ENCODE results near the gene TEX101.
"Not testable (repeated sequence)": the region's sequence is repeated elsewhere in the genome, so short reads cannot be mapped to it uniquely, and the experiment has no call there.

TEX101 gene

GRCh38 chr19:43414554-43414953, at the start of gene TEX101:
TEX101 (plus strand) TSS chr19:43414890; CDS start chr19:43415920, 1,030 bp downstream.
- no peak for DNase-seq

DNA sequence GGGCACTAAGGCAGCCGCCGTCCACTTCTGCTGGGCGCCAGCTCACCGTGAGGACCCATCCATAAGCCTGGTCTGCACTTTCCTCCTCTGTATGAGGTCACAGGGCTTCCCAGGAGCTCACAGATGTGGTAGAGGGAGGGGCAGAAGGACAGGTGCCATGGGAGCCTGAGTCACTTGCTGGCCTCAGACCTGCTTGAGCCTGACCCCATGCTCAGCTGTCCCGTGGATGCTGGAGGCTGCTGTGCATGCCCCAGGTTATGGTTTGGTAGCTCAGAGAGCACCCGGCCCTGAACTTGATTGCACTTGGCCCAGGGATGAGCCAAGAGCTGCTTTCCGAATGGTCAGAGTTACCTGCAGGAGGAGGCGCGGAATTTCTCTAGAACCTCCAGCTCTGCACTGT, 49.0 kb upstream of the TEX101 start:
- not testable (repeated sequence) for DNase-seq

DNA sequence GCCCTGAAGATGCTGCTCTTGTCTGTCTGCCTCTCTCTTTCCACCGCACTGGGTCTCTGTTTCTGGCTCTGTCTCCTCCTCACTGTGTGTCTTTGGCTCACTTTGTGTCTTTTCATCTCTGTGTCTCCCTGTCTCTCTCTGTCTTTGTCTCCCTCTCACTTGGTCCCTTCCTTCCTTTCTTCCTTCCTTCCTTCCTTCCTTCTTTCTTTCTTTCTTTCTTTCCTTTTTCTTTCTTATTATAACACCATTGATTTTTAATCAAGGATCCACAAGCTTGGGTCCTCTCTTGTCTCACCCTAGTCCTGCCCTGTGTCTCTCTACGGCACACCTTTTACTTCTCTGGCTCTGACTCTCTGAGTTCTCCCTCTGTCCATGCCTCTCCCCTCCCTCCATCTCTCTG, 46.9 kb upstream of the TEX101 start:
- DNase-seq = no peak

DNA sequence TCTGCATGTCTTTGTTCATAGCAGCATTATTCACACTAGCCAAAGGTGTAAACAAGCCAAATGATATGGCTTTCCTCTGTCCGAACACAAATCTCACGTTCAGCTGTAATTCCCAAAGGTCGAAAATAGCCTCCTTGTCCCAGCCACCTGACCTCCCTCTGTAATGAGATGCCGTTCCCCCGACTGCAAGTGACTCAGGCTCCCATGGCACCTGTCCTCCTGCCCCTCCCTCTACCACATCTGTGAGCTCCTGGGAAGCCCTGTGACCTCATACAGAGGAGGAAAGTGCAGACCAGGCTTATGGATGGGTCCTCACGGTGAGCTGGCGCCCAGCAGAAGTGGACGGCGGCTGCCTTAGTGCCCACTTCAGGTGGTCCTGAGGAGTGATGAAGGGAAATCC, 45.8 kb upstream of the TEX101 start:
- DNase-seq = not testable (repeated sequence)

DNA sequence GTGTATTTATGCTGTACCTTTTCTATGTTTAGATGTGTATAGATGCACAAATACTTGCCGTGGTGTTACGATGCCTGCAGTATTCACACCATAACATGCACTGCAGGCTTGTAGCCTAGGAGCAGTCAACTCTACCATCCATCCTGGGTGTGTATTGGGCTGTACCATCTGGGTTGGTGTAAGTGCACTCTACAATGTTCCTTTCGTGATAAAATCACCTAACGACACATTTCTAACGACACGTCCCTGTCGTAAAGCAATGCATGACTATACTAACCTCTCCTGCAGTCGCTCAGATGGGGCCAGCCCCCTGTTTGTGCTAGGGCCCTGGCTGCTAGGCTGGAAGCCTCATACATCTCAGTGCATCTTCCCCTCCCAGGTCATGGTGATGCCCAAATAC, 42.8 kb upstream of the TEX101 start:
- no peak for DNase-seq

- DNase-seq = no peak
Observed at GRCh38 chr19:43372462-43372861, 42.2 kb upstream of the TEX101 start.

GRCh38 chr19:43377624-43378023, 37.1 kb upstream of the TEX101 start:
- DNase-seq = not testable (repeated sequence)

DNA sequence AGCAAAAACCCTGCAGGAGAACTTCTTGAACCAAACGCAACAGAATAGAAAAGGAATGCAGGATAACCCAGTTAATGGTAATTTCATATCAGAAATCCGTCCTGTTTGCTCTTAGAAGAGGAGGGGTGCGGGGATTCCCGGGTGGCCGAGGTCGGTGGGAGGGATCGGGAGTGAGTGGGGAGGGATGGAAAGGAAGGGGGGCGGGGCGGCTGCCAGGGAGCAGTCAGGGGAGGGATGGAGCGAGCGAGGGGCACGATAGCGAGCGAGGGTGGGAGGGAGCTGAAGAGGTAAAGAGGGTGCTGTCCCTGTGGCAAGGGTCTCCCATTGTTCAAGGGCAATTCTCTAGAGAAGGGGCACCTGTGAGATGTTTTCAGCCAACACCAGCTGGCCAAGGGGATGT, 34.7 kb upstream of the TEX101 start:
- no peak for DNase-seq

DNA sequence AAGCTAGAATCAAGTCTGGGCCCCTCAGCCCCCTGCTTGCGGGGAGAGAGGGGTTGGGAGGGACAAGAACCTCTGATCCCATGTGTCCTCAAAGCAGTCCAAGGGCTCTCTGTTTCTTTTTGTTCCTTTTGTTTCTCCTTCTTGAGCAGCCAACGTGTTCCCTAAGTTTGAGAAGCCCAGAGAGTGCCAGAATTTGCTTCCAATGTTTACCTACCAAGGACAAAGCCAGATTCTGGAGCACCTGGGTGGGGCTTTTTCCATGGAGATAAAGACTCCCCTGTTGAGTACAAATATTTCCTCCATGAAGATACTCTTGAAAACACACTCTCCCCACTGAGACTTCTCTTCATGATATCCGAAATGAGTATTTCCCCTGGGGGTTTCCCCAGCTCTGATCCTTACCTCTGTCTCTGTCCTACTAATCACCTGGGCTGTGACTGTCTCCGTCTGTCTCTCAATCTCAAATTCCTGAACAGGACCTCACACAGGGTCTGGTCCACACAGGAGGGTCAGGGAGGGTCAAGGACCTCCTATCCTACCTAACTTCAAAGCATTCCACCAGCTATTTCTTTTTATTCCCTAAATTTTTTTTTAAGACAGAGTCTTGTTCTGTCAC, 33.8 kb upstream of the TEX101 start:
- DNase-seq = no peak

DNA sequence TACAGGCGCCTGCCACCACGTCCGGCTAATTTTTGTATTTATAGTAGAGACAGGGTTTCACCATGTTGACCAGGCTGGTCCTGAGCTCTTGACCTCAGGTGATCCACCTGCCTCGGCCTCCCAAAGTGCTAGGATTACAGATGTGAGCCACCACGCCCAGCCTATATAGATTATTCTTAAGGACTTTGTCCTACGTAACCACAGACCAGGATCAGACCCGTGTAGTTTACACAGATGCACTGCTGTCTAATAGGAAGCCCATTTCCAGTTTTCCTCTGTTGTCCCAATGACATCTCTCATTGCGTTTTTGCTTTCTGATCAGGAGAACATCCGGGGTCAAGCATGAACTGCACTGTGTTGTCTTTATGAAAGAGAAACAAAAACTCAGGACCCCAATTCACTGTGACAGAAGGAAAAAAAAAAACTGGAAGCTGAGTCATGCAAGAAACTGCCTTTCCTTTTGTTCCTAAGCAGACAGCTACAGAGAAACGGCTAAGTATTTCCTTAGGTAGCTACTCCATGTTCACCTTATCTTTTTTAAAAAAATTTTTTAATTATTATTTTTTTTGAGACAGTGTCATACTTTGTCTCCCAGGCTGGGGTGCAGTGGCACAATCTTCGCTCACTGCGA, 32.0 kb upstream of the TEX101 start:
- not testable (repeated sequence) for DNase-seq

- not testable (repeated sequence) for DNase-seq
Observed at GRCh38 chr19:43383254-43383653, 31.4 kb upstream of the TEX101 start.

GRCh38 chr19:43383759-43384158, 30.9 kb upstream of the TEX101 start:
- DNase-seq = not testable (repeated sequence)

DNA sequence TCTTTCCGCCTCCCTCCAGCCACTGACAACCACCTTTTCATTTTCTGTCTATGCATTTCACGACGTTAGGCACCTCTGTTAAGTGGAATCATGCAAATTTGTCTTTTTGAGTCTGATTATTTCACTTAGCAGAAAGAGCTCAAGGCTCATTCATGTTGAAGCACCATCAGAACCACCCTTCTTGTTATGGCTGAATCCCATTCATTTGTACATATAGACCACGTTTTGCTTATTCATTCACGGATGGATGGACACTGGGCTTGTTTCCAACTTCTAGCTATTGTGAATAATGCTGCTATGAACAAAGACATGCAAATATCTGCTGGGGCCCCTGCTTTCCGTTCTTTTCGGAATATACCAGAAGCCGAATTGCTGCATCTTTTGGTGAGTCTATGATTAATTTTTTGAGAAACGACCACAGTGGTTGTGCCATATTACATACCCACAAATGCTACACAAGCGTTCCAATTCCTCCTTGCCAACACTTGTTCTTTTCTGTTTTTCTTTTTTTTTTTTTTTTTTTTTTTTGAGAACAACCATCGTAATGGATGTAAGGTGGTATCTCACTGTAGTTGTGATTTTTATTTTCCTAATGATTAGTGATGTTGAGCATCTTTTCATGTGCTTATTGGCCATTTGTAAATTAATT, 23.7 kb upstream of the TEX101 start:
- peak; percentile 93 for DNase-seq

GRCh38 chr19:43391552-43391935, 23.1 kb upstream of the TEX101 start:
- DNase-seq = peak; percentile 64

GRCh38 chr19:43393501-43393900, 21.2 kb upstream of the TEX101 start:
- not testable (repeated sequence) for DNase-seq

- no peak for DNase-seq
Observed at GRCh38 chr19:43395561-43395960, 19.1 kb upstream of the TEX101 start.

GRCh38 chr19:43406297-43406696, 8.4 kb upstream of the TEX101 start:
- no peak for DNase-seq

DNA sequence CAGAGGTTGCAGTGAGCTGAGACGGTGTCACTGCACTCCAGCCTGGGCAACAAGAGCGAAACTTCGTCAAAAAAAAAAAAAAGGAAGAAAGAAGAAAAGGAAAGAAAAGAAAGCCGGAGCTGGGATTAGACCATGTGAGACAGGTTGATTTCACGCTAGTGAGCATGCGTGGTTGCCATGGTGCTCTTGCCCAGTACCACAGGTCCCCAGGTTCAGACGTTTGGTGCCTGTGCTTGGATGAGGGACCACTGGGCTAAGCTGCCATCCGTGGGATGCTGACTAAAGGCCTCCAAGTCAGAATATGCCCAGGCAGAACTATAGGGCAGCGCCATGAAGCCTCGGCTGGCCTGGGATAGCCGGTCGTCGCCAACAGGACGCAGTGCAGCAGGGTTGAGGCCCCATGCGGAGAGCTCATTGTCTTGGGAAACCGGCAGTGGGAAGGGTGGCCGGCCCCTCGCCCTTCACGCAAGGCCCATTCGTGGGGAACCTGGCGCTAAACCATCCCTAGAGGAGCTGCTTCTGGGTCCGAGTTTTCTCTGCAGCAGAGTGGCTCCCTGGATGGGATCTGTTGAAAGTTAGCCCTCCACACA, 7.2 kb upstream of the TEX101 start:
- DNase-seq = no peak

DNA sequence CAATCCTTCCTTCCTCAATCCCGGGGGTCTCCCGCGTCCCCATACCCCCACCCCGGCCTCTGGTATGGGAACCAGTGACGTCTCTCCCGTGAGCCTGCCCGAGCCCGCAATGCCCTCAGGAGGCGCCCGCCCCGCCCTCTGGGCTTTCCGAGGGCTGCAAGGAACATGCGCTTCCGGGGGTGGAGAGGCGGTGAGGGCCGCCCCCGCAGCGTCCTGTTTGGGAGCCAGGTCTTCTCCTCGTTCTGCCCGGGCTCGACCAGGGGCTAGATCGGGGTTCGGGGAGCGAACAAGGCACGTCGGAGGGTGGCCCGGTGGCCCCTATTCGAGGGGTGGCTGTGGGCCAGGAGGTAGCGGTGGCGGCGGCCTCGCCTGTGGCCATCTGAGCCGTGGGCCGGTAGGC, 6.6 kb upstream of the TEX101 start:
- no peak for DNase-seq

- no peak for DNase-seq
Observed at GRCh38 chr19:43409415-43409814, 5.3 kb upstream of the TEX101 start.

DNA sequence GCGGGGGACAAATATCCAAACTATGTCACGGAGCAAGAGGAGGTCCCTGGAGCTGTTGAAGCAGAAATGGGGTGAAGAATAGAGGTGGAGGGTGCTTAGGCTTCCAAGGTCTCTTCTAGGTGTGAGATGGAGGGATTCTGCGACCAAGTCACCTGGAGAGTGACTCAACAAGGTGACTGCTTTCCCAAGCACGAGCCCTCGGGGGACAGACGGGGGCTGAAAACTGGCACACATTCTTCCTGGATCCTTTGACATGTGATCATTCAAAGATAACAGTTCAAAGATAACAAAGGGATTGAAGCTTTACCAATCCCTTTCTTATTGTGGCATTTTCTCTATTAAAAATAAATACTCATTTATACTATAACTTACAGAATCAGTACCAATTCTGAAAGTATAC, 2.2 kb upstream of the TEX101 start:
- no peak for DNase-seq

- no peak for DNase-seq
Observed at GRCh38 chr19:43416951-43417623, 2.4 kb downstream of the TEX101 start.

DNA sequence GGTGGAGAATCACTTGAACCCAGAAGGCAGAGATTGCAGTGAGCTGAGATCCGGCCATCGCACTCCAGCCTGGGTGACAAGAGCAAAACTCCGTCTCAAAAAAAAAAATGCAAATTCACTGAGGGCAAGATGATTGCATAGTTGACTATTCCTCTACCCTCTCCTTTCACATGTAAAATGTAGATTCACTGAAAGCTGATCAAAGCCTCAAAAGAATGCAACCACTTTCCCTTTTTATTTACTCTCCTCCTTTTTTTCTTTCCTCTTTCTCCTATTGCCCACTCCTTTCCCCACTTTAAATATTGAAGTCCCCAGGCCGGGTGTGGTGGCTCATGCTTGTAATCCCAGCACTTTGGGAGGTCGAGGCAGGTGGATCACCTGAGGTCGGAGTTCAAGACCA, 6.3 kb downstream of the TEX101 start:
- no peak for DNase-seq
